ENCODE results near the gene KIAA0930. TPM values are rescaled to one million over a fixed set of nuclear protein-coding genes. Genes with fewer than 3 reads are reported as not detected.
A peak's percentile ranks its signal among the peaks of the same experiment; 100 is the strongest.
"Not testable (repeated sequence)": the region's sequence is repeated elsewhere in the genome, so short reads cannot be mapped to it uniquely, and the experiment has no call there.

The KIAA0930 gene
- total RNA-seq, 2 experiments from 2014 or later = 16.6 to 19.5 TPM

DNA sequence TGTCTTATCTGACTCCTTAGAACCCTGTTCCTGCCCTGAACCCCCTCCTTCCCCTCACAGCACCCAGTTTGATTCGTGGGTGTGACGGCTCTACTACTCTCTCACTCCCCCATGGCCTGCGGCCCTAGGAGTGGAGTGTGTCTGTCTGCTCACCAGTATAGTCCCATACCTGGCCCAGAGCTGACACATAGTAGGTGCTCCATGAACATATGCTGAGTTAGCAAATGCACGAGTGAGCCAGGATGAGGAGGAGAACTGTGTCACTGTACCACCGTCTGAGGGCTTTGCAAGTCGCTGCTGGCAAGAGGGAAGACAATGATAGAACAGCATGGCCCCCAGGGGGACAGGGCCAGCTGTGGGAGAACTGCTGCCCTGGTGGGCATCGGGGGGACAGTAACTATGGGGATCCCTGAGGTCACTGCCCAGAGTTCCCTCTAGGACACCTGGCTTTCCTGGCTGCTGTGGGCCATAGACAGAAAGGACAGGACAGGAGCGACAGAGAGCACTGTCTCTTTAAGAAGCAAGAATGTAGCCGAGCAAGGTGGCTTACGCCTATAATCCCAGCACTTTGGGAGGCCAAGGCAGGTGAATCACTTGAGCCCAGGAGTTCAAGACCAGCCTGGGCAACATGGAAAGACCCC is 19.2 kb upstream of the KIAA0930 start:
- intact Hi-C loops (cut with micrococcal nuclease) = no loop called here
- CTCF ChIA-PET = no interaction called here
- no peak for DNase-seq
- Mint-ChIP-seq H3K27ac (no peak overlapping the region), H3K36me3 (ENCODE audit: low read depth) (no peaks in the 10 kb centered on the region), H3K4me1 (ENCODE audit: low read depth) (peaks cover 6% of the 10 kb centered on the region), H3K4me3 (no peak overlapping the region), H3K9me3 (no peaks in the 10 kb centered on the region), H3K27me3 (ENCODE audit: low read depth) (peaks cover 6% of the 10 kb centered on the region)

DNA sequence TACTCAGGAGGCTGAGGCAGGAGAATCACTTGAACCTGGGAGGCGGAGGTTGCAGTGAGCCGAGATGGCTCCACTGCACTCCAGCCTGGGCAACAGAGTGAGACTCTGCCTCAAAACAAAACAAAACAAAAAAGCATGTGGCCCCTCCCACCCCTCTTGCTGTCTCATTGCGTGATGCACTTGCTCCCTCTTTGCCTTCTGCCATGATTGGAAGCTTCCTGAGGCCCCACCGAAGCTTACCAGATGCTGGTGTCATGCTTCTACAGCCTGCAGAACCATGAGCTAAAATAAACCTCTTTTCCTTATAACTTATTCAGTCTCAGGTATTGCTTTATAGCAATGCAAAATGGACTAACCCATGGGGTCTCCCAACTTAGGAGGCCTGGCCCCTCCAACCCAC is 17.2 kb upstream of the KIAA0930 start:
- intact Hi-C loops (cut with micrococcal nuclease); DNase-seq: not testable (repeated sequence)

DNA sequence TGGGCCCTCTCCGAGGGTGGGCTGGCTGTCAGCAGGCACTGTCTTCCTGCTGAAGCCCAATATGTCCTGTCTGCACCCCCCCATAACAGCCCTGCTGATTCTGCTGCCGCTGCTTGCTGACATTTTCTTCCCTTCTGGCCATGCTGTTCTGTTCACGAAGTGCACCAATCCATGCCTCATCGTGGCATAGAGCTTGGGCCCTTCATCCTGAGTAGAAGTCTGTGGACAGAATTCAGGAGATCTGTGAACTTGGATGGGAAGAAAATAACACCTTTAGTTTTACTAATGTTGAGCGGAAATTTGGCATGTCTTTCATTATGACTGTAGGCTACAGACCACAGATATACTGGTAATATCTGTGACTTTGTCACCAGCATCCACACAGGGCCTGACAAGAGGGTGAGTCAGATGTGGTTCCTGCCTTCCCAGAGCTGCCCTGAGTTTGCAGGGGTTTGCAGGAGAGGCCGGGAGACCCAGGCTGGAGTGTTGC is 14.1 kb upstream of the KIAA0930 start:
- no peak overlapping the region for H3K27ac Mint-ChIP-seq
- no peaks in the 10 kb centered on the region for H3K36me3 Mint-ChIP-seq (ENCODE audit: low read depth)
- intact Hi-C loops (cut with micrococcal nuclease) = no loop called here
- H3K9me3 Mint-ChIP-seq = no peaks in the 10 kb centered on the region
- H3K27me3 Mint-ChIP-seq (ENCODE audit: low read depth) = no peaks in the 10 kb centered on the region
- DNase-seq = peak; percentile 37
- H3K4me3 Mint-ChIP-seq = no peak overlapping the region
- H3K4me1 Mint-ChIP-seq (ENCODE audit: low read depth) = peaks cover 7% of the 10 kb centered on the region
- CTCF ChIA-PET = no interaction called here

More for the DNA sequence above, 17.2 kb upstream of the KIAA0930 start:
- H3K9me3 Mint-ChIP-seq; H3K4me1 Mint-ChIP-seq (ENCODE audit: low read depth); H3K27ac Mint-ChIP-seq; H3K4me3 Mint-ChIP-seq; CTCF ChIA-PET; H3K27me3 Mint-ChIP-seq (ENCODE audit: low read depth); H3K36me3 Mint-ChIP-seq (ENCODE audit: low read depth): not testable (repeated sequence)

DNA sequence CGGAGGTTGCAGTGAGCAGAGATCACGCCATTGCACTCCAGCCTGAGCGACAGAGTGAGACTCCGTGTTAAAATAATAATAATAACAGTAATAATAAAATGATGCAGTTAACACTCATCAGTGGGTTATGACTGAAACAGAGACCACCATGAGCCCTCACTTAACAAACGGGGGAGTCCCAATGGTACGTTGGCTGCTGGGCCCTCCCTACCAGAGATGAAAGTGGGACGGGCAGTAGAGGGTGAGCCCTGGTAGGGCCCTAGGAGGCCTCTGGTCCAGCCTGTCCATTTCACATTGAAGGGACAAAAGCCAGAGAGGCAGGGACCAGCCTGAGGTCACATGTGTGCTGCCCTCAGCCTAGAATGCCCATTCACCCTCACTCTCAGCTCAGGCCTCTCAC is 13.7 kb upstream of the KIAA0930 start:
- CTCF ChIA-PET = no interaction called here
- no peak overlapping the region for H3K27ac Mint-ChIP-seq
- H3K4me3 Mint-ChIP-seq = no peak overlapping the region
- no peaks in the 10 kb centered on the region for H3K36me3 Mint-ChIP-seq (ENCODE audit: low read depth)
- H3K27me3 Mint-ChIP-seq (ENCODE audit: low read depth) = no peaks in the 10 kb centered on the region
- H3K4me1 Mint-ChIP-seq (ENCODE audit: low read depth) = peaks cover 7% of the 10 kb centered on the region
- DNase-seq = no peak
- intact Hi-C loops (cut with micrococcal nuclease) = no loop called here
- H3K9me3 Mint-ChIP-seq = no peaks in the 10 kb centered on the region

DNA sequence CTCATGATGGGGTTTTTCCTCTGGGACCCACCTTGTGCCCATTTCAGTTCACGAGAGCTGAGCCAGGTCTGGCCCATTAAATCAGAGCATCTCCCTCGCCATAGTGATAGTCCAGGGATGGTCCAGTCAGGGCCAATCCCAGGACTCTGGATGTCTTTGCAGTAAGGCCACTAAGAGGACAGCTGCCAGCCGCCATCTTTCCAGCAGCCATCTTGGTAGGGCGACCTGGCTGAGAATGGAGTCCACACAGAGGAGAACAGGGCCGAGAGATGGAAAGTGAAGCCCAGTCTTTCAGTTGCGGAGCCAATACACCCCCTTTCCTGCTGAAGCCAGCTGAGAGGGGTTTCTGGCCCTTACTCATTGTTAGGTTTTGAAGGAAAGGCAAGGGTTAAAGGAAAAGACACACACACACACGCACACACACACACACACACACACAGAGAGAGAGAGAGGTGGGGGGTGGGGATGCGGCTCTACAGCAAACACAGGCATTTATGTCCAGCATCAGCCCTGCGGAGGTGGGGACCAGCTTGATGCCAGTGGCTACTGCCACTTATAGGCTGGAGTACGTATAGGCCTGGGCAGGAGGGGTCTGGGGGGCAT is 12.4 kb upstream of the KIAA0930 start:
- no peak for DNase-seq
- CTCF ChIA-PET = interaction anchor here (0.7 kb wide), 1 partner anchor 171 kb away, joined by 3 read pairs; no protein-coding TSS in a partner anchor
- H3K9me3 Mint-ChIP-seq = no peaks in the 10 kb centered on the region
- peaks cover 7% of the 10 kb centered on the region for H3K4me1 Mint-ChIP-seq (ENCODE audit: low read depth)
- H3K27ac Mint-ChIP-seq = no peak overlapping the region
- H3K36me3 Mint-ChIP-seq (ENCODE audit: low read depth) = no peaks in the 10 kb centered on the region
- H3K27me3 Mint-ChIP-seq (ENCODE audit: low read depth) = no peaks in the 10 kb centered on the region
- no peak overlapping the region for H3K4me3 Mint-ChIP-seq
- intact Hi-C loops (cut with micrococcal nuclease) = no loop called here

DNA sequence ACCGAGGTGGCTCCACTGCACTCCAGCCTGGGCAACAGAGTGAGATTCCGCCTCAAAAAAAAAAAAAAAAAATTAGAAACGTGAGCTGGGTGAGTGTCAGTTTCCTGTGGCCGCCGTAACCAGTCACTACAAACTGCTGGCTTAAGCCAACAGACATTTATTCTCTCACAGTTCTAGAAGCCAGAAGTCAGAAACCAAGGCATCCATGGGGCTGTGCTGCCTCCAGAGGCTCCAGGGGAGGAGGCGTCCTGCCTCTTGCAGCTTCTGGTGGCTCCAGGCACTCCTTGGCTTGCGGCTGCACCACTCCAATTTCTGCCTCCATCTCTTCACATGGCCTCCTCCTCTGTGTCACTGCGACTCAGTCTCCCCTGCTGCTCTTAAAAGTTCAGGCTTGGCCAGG is 11.1 kb upstream of the KIAA0930 start:
- DNase-seq = no peak
- peaks cover 9% of the 10 kb centered on the region for H3K4me1 Mint-ChIP-seq (ENCODE audit: low read depth)
- no peak overlapping the region for H3K4me3 Mint-ChIP-seq
- H3K36me3 Mint-ChIP-seq (ENCODE audit: low read depth) = no peaks in the 10 kb centered on the region
- H3K9me3 Mint-ChIP-seq = no peaks in the 10 kb centered on the region
- H3K27ac Mint-ChIP-seq = no peak overlapping the region
- CTCF ChIA-PET = interaction anchor here (0.6 to 0.7 kb wide), 4 partner anchors 141 to 1650 kb away, joined by 3 read pairs; no protein-coding TSS in a partner anchor
- no peaks in the 10 kb centered on the region for H3K27me3 Mint-ChIP-seq (ENCODE audit: low read depth)
- intact Hi-C loops (cut with micrococcal nuclease) = no loop called here

DNA sequence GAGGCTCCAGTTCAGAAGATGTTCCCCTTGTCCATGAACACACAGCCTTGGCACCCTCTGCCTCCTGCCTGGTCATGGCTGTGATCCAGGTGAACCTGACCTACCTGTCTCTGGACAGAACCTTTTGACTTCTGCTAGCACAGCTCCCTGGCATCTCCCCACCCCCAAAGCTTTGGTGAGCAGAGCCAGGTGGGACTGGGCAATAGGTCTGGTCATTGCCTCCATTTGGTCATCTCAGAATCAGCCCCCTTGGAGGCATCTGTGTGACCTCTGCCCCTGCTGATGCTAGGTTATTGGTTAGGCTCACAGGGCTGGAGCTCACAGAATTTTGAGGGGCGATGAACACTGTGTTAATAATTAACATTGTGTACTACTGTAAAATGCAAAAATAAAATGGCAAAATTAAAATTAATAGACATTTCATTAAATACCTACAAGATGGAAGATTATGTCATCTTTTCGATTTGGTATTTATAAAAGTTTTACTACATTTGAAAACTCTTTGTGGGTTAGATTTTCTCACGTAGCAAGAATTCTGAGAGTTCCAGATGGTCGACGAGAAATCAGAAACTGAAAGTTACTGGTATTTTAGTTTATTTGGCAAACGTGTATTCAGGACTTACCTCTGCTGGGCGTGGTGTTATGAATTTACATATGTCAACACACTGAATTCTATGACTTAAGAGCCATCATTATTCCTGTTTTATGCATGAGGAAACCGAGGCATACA is 8.3 kb upstream of the KIAA0930 start:
- CTCF ChIA-PET = no interaction called here
- intact Hi-C loops (cut with micrococcal nuclease) = loop anchor here (10.0 kb wide), 1 partner anchor 144 kb away; no protein-coding TSS in a partner anchor
- H3K4me3 Mint-ChIP-seq = no peak overlapping the region
- H3K27ac Mint-ChIP-seq = no peak overlapping the region
- no peaks in the 10 kb centered on the region for H3K9me3 Mint-ChIP-seq
- no peaks in the 10 kb centered on the region for H3K27me3 Mint-ChIP-seq (ENCODE audit: low read depth)
- no peak for DNase-seq
- H3K36me3 Mint-ChIP-seq (ENCODE audit: low read depth) = no peaks in the 10 kb centered on the region
- peaks cover 15% of the 10 kb centered on the region for H3K4me1 Mint-ChIP-seq (ENCODE audit: low read depth)

DNA sequence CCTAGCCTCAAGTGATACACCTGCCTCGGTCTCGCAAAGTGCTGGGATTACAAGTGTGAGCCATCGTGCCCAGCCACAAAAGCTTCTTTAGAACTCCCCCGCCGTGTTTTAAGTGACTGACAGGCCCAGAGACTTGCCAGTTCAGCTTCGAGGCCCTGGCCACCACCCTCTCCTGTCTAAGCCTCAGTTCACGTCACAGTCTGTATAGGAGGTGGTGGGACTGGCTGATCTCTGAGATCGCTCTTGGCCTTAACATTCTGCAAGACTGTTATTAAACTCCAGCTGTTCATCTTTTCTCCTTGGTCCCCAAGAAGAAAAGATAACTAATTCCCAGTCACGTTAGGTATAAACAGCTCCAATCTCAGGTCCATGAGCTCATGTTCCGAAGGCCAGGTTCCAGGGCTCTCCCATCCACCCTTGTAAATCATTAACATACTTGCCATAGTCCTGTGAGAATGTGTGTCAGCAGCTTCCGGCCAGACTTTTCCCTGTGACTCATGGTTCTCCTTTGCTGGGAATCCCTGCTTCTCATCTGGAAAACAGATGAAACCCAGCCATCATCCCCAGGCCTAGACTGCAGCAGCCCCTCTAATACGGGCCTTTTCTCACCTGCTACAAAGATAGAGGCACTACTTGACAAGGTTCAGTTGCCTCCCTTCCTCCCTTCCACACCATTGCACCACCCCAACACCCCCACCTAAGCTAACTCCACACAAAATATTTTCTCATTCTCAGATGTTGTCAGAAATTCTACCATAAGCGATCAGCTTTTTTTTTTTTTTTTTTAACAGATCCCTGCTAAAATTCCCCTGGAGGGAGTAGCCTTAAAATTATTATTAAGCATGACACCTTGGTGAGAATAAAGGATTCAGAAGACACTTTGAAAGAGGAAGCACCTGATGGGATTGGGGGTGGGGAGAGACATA is 5.6 kb upstream of the KIAA0930 start:
- Mint-ChIP-seq H3K27me3 (ENCODE audit: low read depth) (no peaks in the 10 kb centered on the region), H3K36me3 (ENCODE audit: low read depth) (no peaks in the 10 kb centered on the region), H3K27ac (peak overlapping the region; percentile 74), H3K4me1 (ENCODE audit: low read depth) (peaks cover 17% of the 10 kb centered on the region), H3K4me3 (no peak overlapping the region), H3K9me3 (no peaks in the 10 kb centered on the region)
- CTCF ChIA-PET = interaction anchor here (1.0 kb wide), 1 partner anchor 145 kb away, joined by 4 read pairs; no protein-coding TSS in a partner anchor
- intact Hi-C loops (cut with micrococcal nuclease) = loop anchor here (10.0 kb wide), 1 partner anchor 142 kb away; no protein-coding TSS in a partner anchor
- no peak for DNase-seq

DNA sequence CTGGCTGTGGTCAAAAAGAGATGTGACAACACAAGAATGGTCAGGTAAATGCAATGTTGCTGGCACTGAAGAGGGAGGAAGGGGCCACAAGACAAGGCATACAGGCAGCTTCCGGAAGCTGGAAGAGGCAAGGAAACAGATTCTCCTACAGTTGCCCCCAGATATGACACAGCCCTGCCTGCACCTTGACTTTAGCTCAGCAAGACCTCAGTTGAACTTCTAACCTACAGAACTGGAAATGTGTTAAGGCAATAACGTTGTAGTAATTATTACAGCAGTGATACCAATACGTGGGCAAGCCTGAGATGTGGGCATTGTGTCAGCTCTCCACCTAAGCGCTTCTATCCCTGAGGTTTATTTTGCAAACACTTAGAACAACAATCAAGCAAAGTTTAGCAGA is 4.2 kb upstream of the KIAA0930 start:
- CTCF ChIA-PET = no interaction called here
- Mint-ChIP-seq H3K27me3 (ENCODE audit: low read depth) (no peaks in the 10 kb centered on the region), H3K36me3 (ENCODE audit: low read depth) (no peaks in the 10 kb centered on the region), H3K27ac (no peak overlapping the region), H3K4me3 (no peak overlapping the region), H3K9me3 (no peaks in the 10 kb centered on the region), H3K4me1 (ENCODE audit: low read depth) (peaks cover 20% of the 10 kb centered on the region)
- no peak for DNase-seq
- intact Hi-C loops (cut with micrococcal nuclease) = loop anchor here (10.0 kb wide), 1 partner anchor 140 kb away; no protein-coding TSS in a partner anchor

DNA sequence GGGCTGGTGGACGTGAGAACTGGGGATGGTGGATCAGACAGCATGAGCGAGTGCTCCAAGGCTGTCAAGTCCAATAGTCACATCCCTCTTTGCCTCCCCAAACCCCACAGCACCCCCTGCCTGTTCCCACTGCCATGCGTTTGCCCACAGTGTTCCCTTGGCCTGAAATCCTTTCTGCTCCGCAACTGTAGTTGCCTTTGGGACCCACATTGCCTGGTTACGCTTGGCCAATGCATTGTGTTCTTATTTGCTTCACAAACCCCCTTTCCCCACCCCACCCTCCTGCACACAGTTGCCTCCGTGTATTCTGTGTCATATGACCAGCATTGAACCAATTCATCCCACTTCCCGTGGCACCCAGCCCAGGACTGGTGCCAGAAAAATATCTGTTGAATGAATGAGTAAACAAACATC is 2.1 kb upstream of the KIAA0930 start:
- CTCF ChIA-PET = no interaction called here
- Mint-ChIP-seq H3K36me3 (ENCODE audit: low read depth) (no peaks in the 10 kb centered on the region), H3K27ac (no peak overlapping the region), H3K27me3 (ENCODE audit: low read depth) (no peaks in the 10 kb centered on the region), H3K4me3 (no peak overlapping the region), H3K4me1 (ENCODE audit: low read depth) (peaks cover 33% of the 10 kb centered on the region), H3K9me3 (no peaks in the 10 kb centered on the region)
- intact Hi-C loops (cut with micrococcal nuclease) = loop anchor here (10.0 kb wide), 1 partner anchor 138 kb away; no protein-coding TSS in a partner anchor
- peak; percentile 40 for DNase-seq

DNA sequence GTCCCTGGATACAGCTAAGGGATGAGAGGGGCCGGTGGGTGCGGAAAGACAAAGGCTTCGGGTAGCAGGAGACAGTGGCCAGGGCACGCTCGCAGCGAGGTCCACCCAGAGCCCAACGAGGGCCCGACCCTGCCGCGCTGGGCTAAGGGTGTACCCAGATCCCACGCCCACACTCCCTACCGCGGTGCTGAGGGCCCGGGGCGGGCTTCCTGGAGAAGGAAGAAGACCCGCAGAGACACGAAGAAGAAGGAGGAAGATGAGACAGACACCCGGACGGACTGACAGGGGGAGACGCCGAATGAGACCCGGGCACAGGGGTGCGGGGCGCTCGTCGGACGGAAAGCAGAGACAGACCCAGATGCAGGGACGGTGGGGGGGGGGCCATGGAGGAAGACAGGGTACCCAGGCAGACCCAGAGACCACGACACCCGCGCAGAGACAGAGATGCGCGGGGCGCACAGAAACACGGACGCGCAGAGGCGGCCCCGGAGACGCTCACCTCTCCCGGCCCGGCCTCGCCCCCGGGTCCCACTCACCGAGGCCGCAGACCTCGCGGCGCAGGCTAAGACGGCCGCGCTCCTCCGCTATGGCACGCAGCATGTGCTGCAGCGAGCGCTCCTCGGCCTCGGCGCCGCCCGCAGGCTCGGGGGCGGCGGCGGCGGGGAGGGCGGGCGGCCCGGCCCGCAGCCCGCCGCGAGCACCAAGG is 437 bp downstream of the KIAA0930 start:
- CTCF ChIA-PET = no interaction called here
- H3K4me1 Mint-ChIP-seq (ENCODE audit: low read depth) = peaks cover 29% of the 10 kb centered on the region
- H3K36me3 Mint-ChIP-seq (ENCODE audit: low read depth) = peaks cover 3% of the 10 kb centered on the region
- no peaks in the 10 kb centered on the region for H3K9me3 Mint-ChIP-seq
- H3K4me3 Mint-ChIP-seq = peak overlapping the region; percentile 87
- peak; percentile 34 for DNase-seq
- H3K27ac Mint-ChIP-seq = peak overlapping the region; percentile 47
- intact Hi-C loops (cut with micrococcal nuclease) = loop anchor here (2.0 to 10.0 kb wide), 2 partner anchors 77 to 135 kb away; partner anchors contain the start of gene NUP50
- H3K27me3 Mint-ChIP-seq (ENCODE audit: low read depth) = no peaks in the 10 kb centered on the region
